Sigmoid colon (tissue), 7 donors: ENCODE results near the gene CORT. TPM values are rescaled to one million over a fixed set of nuclear protein-coding genes. Genes with fewer than 3 reads are reported as not detected.

Source experiments
- DNase-seq: peaks from one replicate; pipeline ENCODE4 v3.0.0-alpha.2; 2019
- H3K27ac ChIP-seq, 4 donors: fragments of 200-600 bp; sonication (generic); one replicate each; pipeline ENCODE4 v1.5.1; 2016 to 2019; ENCODE audit warnings: mild to moderate bottlenecking in 1 of 4
- H3K27me3 ChIP-seq, 3 donors: fragments of 200-600 bp; sonication (generic); one replicate each; pipeline ENCODE4 v1.5.1; 2019; ENCODE audit warnings: mild to moderate bottlenecking in 1 of 3
- H3K36me3 ChIP-seq, 4 donors: fragments of 200-600 bp; sonication (generic); one replicate each; pipeline ENCODE4 v1.5.1; 2016 to 2019
- H3K4me1 ChIP-seq, 4 donors: fragments of 200-600 bp; sonication (generic); one replicate each; pipeline ENCODE4 v1.5.1; 2017 to 2019
- H3K4me3 ChIP-seq, 4 donors: fragments of 200-600 bp; sonication (generic); one replicate each; pipeline ENCODE4 v1.5.1; 2017 to 2019; ENCODE audit warnings: mild to moderate bottlenecking in 2 of 4, moderate library complexity in 1 of 4
- H3K9me3 ChIP-seq, 4 donors: fragments of 200-600 bp in 3 of 4; sonication (generic) in 3 of 4; one replicate each; pipeline versions ENCODE4 v1.5.1 to v1.6.1; 2013 to 2019
- EP300 ChIP-seq, 4 donors: sonication (generic); formaldehyde crosslinking; IDR thresholded peaks; one replicate each; pipeline ENCODE4 v1.6.1; 2017; ENCODE audit warnings: antibody characterized with exemption in 4 of 4
- POLR2A ChIP-seq, 2 donors: fragments of 450-650 bp; IDR thresholded peaks; one replicate each; pipeline ENCODE4 v1.6.1; 2016; ENCODE audit warnings: antibody characterized with exemption in 2 of 2, mild to moderate bottlenecking in 2 of 2, moderate library complexity in 2 of 2
- POLR2AphosphoS5 ChIP-seq, 4 donors: sonication (generic); formaldehyde crosslinking; IDR thresholded peaks; one replicate each; pipeline ENCODE4 v1.6.1; 2017; ENCODE audit warnings: antibody characterized with exemption in 4 of 4
- WGBS, 2 donors: extraction: QIAGEN DNeasy Blood & Tissue Kit; methylation state at CpG; one replicate each; pipeline ENCODE4 v1.1.7; 2013; 5-methylcytosine and 5-hydroxymethylcytosine counted together
- intact Hi-C: fragments of 100-400 bp; cut with DNase I; formaldehyde crosslinking; loops from one replicate; pipeline ENCODE4 v1.15.1; 2023
- polyA plus RNA-seq, 3 donors: library from polyadenylated mRNA; stranded (reverse); fragments of 200-250 nt; gene quantifications; one replicate each; pipeline ENCODE4 v1.2.3, GENCODE V29; 2013
- total RNA-seq, 4 donors: library from RNA; depleted of rRNA; stranded (reverse); fragments of >200 nt; gene quantifications; one replicate each; pipeline ENCODE4 v1.1.0, GENCODE V29; 2016
- TF ChIP-seq, protein P1 (sequence below), 4 experiments: fragments of 450-650 bp in 3 of 4; fragments of 200-600 bp in 1 of 4; IDR thresholded peaks; one replicate each; pipeline ENCODE4 v1.5.1; 2016 to 2019; ENCODE audit warnings: antibody characterized with exemption in 4 of 4, mild to moderate bottlenecking in 3 of 4, moderate library complexity in 2 of 4
- donor health status: healthy with polysubstance abuse.
- donor health status: Bipolar disorder and iron deficiency.
- donor health status: healthy.

Gene CORT
- total and polyA plus RNA-seq, 7 donors: 0.42 to 1.4 (median 0.90) TPM; not detected in 1

DNA sequence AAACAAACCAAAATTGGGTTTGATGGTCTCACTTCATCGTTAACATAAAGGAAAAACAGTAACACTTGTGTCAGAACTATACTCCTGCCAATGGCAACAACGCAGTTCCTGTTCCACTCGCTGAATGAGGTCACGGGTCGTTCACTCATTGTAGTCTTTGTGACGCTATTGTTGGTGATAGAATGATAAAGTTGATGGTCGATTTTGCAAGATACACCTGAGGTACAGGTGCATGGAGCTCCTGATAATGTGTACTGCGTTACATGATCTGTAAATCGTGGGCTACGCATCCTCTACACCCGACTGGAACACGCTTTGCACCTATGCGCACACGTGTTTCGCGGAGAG, 20.0 kb upstream of the CORT start:
- Histone ChIP-seq H3K27me3 (no peaks in the 10 kb centered on the region), H3K9me3 (no peaks in the 10 kb centered on the region), H3K36me3 (peaks cover 0 to 1% (median 0%) of the 10 kb centered on the region in 4 donors), H3K4me1 (peaks cover 0 to 19% (median 16%) of the 10 kb centered on the region in 4 donors), H3K27ac (peak overlapping the region; percentile 71 to 83 (median 78)), H3K4me3 (peak overlapping the region; percentile 58 to 69 (median 60))
- TF ChIP-seq POLR2A (IDR thresholded peaks at IDR 0.05) (no peak), POLR2AphosphoS5 (IDR thresholded peaks at IDR 0.05) (no peak), EP300 (IDR thresholded peaks at IDR 0.05) (no peak)
- TF ChIP-seq, protein P1, sequence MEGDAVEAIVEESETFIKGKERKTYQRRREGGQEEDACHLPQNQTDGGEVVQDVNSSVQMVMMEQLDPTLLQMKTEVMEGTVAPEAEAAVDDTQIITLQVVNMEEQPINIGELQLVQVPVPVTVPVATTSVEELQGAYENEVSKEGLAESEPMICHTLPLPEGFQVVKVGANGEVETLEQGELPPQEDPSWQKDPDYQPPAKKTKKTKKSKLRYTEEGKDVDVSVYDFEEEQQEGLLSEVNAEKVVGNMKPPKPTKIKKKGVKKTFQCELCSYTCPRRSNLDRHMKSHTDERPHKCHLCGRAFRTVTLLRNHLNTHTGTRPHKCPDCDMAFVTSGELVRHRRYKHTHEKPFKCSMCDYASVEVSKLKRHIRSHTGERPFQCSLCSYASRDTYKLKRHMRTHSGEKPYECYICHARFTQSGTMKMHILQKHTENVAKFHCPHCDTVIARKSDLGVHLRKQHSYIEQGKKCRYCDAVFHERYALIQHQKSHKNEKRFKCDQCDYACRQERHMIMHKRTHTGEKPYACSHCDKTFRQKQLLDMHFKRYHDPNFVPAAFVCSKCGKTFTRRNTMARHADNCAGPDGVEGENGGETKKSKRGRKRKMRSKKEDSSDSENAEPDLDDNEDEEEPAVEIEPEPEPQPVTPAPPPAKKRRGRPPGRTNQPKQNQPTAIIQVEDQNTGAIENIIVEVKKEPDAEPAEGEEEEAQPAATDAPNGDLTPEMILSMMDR (IDR thresholded peaks at IDR 0.05): no peak
- no peak for DNase-seq
- 10 to 25% methylated on average over 16 of the region's 16 CpGs for WGBS, 2 donors
- intact Hi-C loops: loop anchor here (1.0 to 10.0 kb wide), 5 partner anchors 31 to 553 kb away; partner anchors contain the start of genes LZIC, NMNAT1 and PGD

DNA sequence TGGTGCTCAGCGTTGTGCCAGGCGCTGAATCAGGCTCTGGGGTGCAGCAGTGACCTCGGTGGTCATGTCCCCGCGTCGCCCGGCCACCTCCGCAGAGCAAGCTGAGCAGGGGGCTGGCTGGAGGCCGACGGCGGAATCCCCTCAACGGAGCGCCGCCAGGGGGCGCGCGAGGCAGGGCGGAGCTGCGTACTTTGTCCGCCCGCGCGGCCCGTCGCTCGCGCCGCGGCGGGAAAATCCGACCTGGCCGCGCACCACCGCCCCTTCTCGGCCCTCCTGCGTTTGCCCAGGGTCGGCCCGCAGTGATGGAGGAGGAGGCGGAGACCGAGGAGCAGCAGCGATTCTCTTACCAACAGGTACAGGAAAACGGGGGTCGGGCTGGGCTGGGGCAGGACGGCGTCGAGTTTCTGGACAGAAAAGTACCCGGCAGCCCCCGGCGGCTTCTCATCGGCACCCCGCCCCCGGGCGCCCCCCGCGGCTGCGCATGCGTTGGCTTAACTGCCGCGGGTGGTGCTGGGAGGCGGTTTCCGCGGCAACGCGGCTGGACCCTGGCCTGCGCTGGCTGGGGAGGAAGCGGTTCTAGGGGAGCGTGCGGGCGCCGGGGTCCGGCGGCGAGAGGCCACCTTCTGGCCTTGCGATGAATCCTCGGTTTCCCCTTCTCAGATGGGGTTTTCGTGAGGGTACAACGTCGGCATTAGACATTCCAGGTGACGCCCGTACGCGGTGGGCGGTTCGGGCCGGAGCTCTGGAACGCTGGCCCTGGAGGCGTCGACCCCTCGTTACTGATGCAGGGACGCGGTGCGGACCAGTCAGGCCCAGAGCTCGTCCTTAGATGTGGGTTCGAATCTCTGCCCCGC, 19.4 kb upstream of the CORT start, which contains the start of gene CENPS:
Gene CENPS (plus strand): TSS at position 218 of the 854 bp plus-strand sequence. CDS start 85 bp downstream, at position 303.
- TF ChIP-seq EP300 (IDR thresholded peaks at IDR 0.05) (no peak), POLR2AphosphoS5 (IDR thresholded peaks at IDR 0.05) (peak in 3 of 4 donors; percentile 14 to 79 (median 78)), POLR2A (IDR thresholded peaks at IDR 0.05) (no peak)
- TF ChIP-seq, protein P1 (IDR thresholded peaks at IDR 0.05): peak; percentile 84 to 97 (median 96)
- Histone ChIP-seq H3K27ac (peak within 1 kb of the TSS; percentile 71 to 83 (median 78)), H3K27me3 (no peaks in the 10 kb centered on the region), H3K4me3 (peak within 1 kb of the TSS; percentile 58 to 69 (median 60)), H3K9me3 (no peaks in the 10 kb centered on the region), H3K36me3 (peaks cover 0 to 6% (median 0%) of the 10 kb centered on the region in 4 donors), H3K4me1 (peaks cover 0 to 19% (median 16%) of the 10 kb centered on the region in 4 donors)
- intact Hi-C loops: loop anchor here (1.0 to 5.0 kb wide), 4 partner anchors 31 to 553 kb away; partner anchors contain the start of gene PGD
- 0 to 1% methylated on average over 95 of the region's 95 CpGs for WGBS, 2 donors
- DNase-seq: peak; percentile 96

DNA sequence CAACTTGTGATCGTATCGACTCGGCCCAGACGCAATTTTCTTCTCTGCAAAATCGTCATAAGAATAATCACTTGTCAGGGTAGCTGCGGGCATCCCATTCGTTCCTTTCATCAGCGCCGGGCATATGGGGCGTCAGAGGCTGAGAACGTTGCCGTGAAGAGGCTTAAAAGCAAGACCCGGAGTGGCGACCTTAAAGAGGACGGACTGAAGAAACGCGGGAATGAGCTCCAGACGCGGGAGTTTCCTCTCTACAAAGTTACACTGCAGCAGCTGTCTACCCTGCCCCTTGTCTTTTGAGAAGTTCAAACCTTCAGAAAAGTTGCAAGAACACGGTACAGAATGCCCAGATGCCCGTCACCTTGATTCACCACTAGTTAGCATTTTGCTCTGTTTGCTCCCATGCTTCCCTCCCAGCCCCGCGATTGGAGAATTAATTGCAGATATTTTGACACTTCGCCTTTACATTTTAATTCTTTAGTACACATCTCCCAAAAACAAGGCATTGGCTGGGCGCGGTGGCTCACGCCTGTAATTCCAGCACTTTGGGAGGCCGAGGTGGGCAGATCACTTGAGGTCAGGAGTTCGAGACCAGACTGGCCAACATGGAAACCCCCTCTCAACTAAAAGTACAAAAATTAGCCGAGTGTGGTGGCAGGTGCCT, 18.6 kb upstream of the CORT start:
- 13 to 24% methylated on average over 30 of the region's 30 CpGs for WGBS, 2 donors

More for the DNA sequence above, 18.6 kb upstream of the CORT start:
- H3K27ac ChIP-seq: peak overlapping the region; percentile 71 to 83 (median 78)
- H3K4me3 ChIP-seq: peak overlapping the region; percentile 58 to 69 (median 60)
- intact Hi-C loops: loop anchor here (5.0 kb wide), 2 partner anchors 61 to 554 kb away; no protein-coding TSS in a partner anchor
- H3K9me3 ChIP-seq: no peaks in the 10 kb centered on the region
- peaks cover 0 to 6% (median 0%) of the 10 kb centered on the region in 4 donors for H3K36me3 ChIP-seq
- no peak for TF ChIP-seq POLR2A (IDR thresholded peaks at IDR 0.05)
- no peak for TF ChIP-seq POLR2AphosphoS5 (IDR thresholded peaks at IDR 0.05)
- TF ChIP-seq, protein P1 (IDR thresholded peaks at IDR 0.05): no peak
- no peak for TF ChIP-seq EP300 (IDR thresholded peaks at IDR 0.05)
- DNase-seq: no peak
- no peaks in the 10 kb centered on the region for H3K27me3 ChIP-seq
- peaks cover 0 to 19% (median 16%) of the 10 kb centered on the region in 4 donors for H3K4me1 ChIP-seq
